BJ (cell line): ENCODE results near the gene NRCAM. TPM values are rescaled to one million over a fixed set of nuclear protein-coding genes. Genes with fewer than 3 reads are reported as not detected.

Experiments used
- CTCF ChIA-PET: fragments of 350-600 bp; formaldehyde crosslinking; extraction: SDS; loops from one replicate; lab custom pipeline; 2021; ENCODE audit warnings: antibody characterized with exemption, inconsistent platforms; lab: Yijun Ruan, JAX
- POLR2A ChIA-PET: fragments of 300-600 bp; sonication (Branson Sonifier 250); formaldehyde crosslinking; extraction: SDS; loops from one replicate; lab custom pipeline; 2021; ENCODE audit warnings: antibody characterized with exemption; lab: Charles Lee
- DNase-seq: peaks from one replicate; pipeline ENCODE4 v3.0.0-alpha.2; 2011; ENCODE audit warnings: low read depth
- H3K27me3 ChIP-seq: 2 replicates; pipeline ENCODE4 v1.6.0; 2011; ENCODE audit warnings: low read length; ENCODE audit not compliant: control insufficient read depth, insufficient read depth
- H3K36me3 ChIP-seq: 2 replicates; pipeline ENCODE4 v1.5.1; 2011; ENCODE audit warnings: low read length; ENCODE audit not compliant: control insufficient read depth, insufficient read depth
- H3K4me3 ChIP-seq: 2 replicates; pipeline ENCODE4 v1.5.1; 2011; ENCODE audit warnings: low read depth, mild to moderate bottlenecking, control low read depth, low read length
- CTCF ChIP-seq: IDR thresholded peaks from 2 replicates; pipeline ENCODE4 v1.5.1; 2011; ENCODE audit warnings: low read depth, mild to moderate bottlenecking, control low read depth, inconsistent platforms, low read length, moderate library complexity; ENCODE audit not compliant: insufficient read depth
- polyA plus RNA-seq: library from polyadenylated mRNA; depleted of rRNA; stranded (reverse); fragments of >200 nt; gene quantifications from 2 replicates; pipeline ENCODE4 v1.2.3, GENCODE V29; 2011

The NRCAM gene
- polyA plus RNA-seq, 1 experiment = 1.1 TPM

GRCh38 chr7:108497082-108497725 lies 41.0 kb upstream of the NRCAM start:
- CTCF ChIA-PET = interaction anchor here (0.5 to 2.5 kb wide), 32 partner anchors 8 to 604 kb away, joined by 3 to 16 read pairs (median 4); partner anchors contain the start of gene PNPLA8
- POLR2A ChIA-PET = interaction anchor here (1.0 kb wide), 1 partner anchor 316 kb away, joined by 6 read pairs; no protein-coding TSS in a partner anchor
- TF ChIP-seq CTCF = peak; percentile 84

GRCh38 chr7:108492742-108493141 lies 36.5 kb upstream of the NRCAM start:
- CTCF ChIA-PET = no interaction called here

More at GRCh38 chr7:108497082-108497725, 41.0 kb upstream of the NRCAM start:
- no peaks in the 10 kb centered on the region for H3K27me3 ChIP-seq
- no peaks in the 10 kb centered on the region for H3K36me3 ChIP-seq
- no peak overlapping the region for H3K4me3 ChIP-seq
- DNase-seq = no peak

GRCh38 chr7:108488768-108489538 lies 32.7 kb upstream of the NRCAM start:
- H3K4me3 ChIP-seq = no peak overlapping the region
- DNase-seq = no peak
- H3K27me3 ChIP-seq = no peaks in the 10 kb centered on the region
- no peak for TF ChIP-seq CTCF
- POLR2A ChIA-PET = no interaction called here
- peaks cover 2% of the 10 kb centered on the region for H3K36me3 ChIP-seq
- CTCF ChIA-PET = interaction anchor here (0.9 to 3.2 kb wide), 2 partner anchors 8 to 14 kb away, joined by 3 to 16 read pairs; no protein-coding TSS in a partner anchor

More at GRCh38 chr7:108492742-108493141, 36.5 kb upstream of the NRCAM start:
- Histone ChIP-seq H3K4me3 (no peak overlapping the region), H3K36me3 (peaks cover 2% of the 10 kb centered on the region), H3K27me3 (no peaks in the 10 kb centered on the region)
- POLR2A ChIA-PET = no interaction called here
- TF ChIP-seq CTCF = no peak
- DNase-seq = no peak

- Histone ChIP-seq H3K27me3 (no peaks in the 10 kb centered on the region), H3K36me3 (peaks cover 2% of the 10 kb centered on the region), H3K4me3 (no peak overlapping the region)
- ChIA-PET CTCF (interaction anchor here (3.2 kb wide), 1 partner anchor 10 kb away, joined by 16 read pairs; no protein-coding TSS in a partner anchor), POLR2A (no interaction called here)
- no peak for TF ChIP-seq CTCF
- DNase-seq = no peak
These were observed 31.4 kb upstream of the NRCAM start for GRCh38 chr7:108487646-108488045.
